NCI-H2196 (cell line): Measurements from ENCODE around the gene GIMAP6.
"Not testable (repeated sequence)": the region's sequence is repeated elsewhere in the genome, so short reads cannot be mapped to it uniquely, and the experiment has no call there.

Experiments
- DNase-seq: peaks from one replicate; lab custom pipeline; 2025; ENCODE audit not compliant: unreplicated experiment; lab: John Stamatoyannopoulos, UW

The GIMAP6 gene

GRCh38 chr7:150645259-150646020 is 13.3 kb upstream of the GIMAP6 start:
- DNase-seq, result no peak

- no peak for DNase-seq
Measured at GRCh38 chr7:150642926-150643325, 10.7 kb upstream of the GIMAP6 start.

- DNase-seq, result no peak
Measured at GRCh38 chr7:150641854-150642253, 9.7 kb upstream of the GIMAP6 start.

DNA sequence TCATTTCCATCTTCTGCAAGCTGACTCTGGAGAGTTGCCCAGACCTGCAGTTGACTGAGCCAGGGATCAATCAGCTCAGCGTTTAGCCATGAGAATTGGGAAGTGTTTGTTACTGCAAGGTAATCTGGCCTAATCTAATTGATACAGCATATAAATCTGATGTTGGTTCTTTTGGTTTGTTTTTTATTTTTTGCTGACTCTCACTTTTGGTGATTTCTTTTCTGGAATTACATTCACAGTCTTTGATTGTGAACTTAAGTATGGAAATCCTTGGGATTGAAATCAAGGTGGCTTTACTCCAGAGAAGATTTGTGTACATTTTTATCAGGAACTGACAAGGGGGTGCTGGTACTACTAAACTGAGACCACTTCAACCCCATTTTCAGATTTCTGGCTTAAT is 1.7 kb upstream of the GIMAP6 start:
- DNase-seq, result no peak

DNA sequence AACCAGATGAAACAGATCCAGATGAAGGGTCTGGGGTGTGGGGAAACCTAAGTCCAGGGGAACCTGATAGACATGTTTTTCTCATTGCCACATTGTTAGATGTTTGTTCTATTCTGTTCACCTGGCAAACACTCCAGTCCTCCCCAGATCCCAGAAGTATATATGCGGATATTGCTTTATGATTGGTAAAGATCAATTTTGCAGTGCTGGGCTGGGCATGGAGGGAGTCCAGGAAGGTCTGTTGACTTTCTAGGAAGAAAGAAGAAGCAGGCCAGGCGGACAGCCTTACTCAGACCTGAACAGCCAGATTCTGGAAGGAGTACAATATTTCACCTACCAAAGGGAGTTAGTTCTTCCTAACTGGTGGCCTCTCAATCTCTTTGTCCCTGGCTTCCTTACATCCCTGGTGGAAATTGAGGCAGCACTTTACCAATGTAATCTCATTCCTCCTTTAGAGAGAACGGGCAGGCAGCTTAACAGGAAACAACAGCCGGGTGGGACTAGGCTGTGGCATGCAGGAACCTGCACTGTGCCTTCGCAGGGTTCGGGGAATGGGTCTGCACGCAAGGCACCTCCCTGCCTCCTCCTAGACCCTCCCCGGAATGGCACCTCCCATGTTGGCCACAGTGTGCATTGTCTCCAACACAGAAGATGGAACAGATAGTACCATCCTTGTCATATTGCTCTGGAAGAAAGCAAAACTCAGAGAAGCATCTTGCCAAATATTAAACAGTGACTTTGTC is 930 bp downstream of the GIMAP6 start:
- DNase-seq, result no peak

GRCh38 chr7:150629347-150629746 is 2.8 kb downstream of the GIMAP6 start:
- no peak for DNase-seq

GRCh38 chr7:150627959-150628358 is 4.2 kb downstream of the GIMAP6 start:
- no peak for DNase-seq

GRCh38 chr7:150626696-150627095 is 5.5 kb downstream of the GIMAP6 start:
- no peak for DNase-seq

GRCh38 chr7:150621376-150621775 is 10.8 kb downstream of the GIMAP6 start:
- no peak for DNase-seq

DNA sequence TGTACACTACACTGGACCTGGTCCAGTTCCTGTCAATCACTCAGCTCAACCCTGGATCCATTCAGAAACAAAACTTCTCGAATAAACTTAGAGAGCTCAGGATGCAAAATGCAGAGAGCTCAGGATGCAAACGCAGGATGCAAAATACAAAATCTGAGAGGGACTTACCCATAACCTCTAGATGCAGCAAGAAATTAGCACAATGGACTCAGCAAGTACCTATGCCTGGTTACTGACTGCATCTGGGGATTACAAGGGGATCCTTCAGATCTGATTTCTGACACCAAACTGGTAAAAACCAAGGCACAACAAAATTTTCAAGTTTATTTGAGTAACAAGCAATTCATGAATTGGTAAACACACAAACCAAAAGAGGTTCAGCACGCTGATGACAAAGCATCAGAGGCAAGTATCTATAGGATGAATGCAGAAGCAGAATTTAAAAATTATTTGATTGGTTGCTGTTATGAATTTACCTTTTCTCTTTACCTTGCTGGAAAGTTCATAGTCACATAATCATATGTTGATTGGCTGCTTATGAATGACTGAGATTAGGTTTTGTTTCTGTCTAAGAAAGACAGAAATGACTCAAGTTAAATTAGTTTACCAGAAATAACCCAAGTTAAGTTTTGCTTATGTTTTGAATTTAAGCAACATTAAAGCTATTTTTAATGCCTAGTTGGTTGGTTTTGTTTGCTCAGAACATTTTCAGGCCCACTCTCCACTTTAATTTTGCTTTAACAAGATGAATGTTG is 11.4 kb downstream of the GIMAP6 start:
- DNase-seq, result no peak

- no peak for DNase-seq
Measured at GRCh38 chr7:150620061-150620460, 12.1 kb downstream of the GIMAP6 start.

DNA sequence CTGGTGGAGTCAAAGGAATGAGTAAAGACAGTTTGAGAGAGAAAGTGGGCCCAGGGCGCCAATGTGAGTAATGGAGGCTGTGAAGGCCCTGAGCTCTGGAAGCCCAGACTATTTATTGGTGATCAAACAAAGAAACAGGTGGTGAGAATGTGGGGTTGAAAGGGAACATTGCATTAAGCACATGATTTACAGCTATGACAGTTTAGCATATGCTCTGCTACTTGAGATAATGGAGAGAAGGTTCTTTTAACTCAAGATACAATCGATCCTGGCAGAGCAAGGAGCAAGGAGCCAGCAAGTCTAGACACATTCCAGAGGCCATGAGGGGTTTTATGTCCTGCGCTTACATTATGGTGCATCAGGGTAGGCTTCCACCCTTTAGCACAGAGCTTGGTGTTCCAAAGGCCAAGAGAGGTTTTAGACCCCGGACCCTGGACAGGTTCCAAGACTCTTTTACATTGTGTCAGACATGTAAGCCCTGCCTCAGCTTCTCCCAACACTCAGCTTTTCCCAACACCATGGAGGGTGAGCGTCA is 16.9 kb downstream of the GIMAP6 start:
- not testable (repeated sequence) for DNase-seq

GRCh38 chr7:150614426-150614825 is 17.8 kb downstream of the GIMAP6 start:
- not testable (repeated sequence) for DNase-seq

DNA sequence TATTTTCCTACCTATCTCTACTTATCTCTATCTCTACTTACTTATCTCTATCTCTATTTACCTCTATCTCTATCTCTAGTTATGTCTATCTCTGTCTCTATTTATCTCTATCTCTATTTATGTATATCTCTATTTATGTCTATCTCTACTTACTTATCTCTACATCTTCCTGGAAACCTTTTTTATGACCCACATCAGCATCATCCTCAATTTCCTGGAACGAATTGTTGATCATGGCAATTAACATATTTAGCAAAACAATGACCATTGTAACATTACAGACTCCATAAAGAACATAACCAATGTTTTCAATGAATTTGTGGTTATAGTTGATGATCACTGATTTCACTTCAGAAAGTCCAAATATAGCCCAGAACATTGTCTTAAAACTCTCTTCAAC is 18.3 kb downstream of the GIMAP6 start:
- DNase-seq, result no peak

DNA sequence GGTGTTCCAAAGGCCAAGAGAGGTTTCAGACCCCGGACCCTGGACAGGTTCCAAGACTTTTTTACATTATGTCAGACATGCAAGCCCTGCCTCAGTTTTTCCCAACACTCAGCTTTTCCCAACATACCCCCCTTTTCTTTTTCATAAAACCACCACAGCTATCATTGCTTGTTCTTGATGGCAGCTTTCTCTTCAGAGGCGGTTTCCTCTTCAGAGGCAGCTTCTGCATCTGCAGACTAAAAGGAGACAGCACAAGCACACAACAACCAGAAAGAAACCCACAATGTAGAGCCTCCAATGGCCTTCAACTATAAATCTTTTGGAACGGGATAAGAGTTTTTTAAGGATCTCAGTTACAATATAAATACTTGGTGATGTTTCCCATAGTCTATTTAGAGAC is 19.3 kb downstream of the GIMAP6 start:
- DNase-seq, result no peak

DNA sequence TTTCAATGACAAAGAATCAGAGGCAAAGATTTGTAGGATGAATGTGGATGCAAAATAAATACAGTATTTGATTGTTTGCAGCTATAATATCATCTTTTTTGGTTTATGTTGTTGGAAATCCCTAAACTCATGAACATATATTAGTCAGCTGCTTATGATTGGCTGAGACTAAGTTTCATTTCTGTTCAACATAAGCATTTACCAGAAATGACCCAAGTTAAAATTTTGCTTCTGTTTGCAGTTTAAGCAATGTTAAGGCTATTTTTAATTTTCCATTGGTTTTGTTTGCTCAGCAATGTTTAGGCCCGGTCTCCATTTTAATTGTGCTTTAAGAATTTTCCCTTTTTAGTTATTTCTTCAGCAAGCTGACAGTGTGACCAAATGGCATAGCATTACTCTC is 22.0 kb downstream of the GIMAP6 start:
- DNase-seq, result no peak

- DNase-seq, result not testable (repeated sequence)
Measured at GRCh38 chr7:150603600-150603999, 28.6 kb downstream of the GIMAP6 start.

GRCh38 chr7:150595361-150595760 is 36.8 kb downstream of the GIMAP6 start:
- DNase-seq, result no peak

- DNase-seq, result no peak
Measured at GRCh38 chr7:150594805-150595204, 37.4 kb downstream of the GIMAP6 start.

DNA sequence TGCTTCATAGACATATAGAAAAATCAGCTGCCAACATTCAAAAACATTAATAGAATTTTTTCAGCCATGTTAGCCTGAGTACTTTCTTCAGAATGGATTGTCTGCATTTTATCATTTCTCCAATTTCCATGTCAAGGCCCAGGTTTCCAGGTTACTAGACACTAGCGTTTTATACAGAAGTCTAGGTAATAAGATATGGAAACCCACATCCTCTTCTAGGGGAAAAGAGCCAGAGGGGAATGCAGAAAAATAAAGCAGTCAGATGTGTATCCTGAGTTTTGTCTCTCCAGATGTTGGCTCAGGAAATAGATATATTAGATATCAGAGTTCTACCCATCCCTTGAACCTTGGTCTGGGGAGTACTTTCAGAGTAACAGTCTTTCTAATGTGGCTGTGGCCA is 44.6 kb downstream of the GIMAP6 start:
- DNase-seq, result no peak

DNA sequence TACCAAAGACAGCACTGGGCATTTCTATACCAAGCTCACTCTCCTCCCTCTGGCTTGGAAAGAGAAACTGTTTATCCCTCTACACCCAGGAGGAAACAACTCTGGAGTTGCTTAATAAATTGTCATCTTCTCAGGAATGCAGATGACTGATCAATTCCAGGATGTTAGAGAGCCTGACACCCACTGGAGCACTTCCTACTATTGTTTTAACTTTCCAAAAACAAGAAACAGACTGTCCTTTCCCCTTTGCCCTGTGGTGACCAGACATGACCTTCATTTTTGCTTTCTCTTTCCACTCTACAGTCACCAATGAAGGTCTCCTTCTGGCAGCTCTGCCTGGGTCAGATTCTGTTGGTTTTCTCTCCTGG is 45.4 kb downstream of the GIMAP6 start:
- DNase-seq, result no peak
